ES-I3 (cell line): ENCODE data around the gene BUD13.
"Not testable (repeated sequence)": the region's sequence is repeated elsewhere in the genome, so short reads cannot be mapped to it uniquely, and the experiment has no call there.

ENCODE experiments used
- H3K36me3 ChIP-seq: 2 replicates; pipeline ENCODE4 v1.6.1; 2013; ENCODE audit warnings: mild to moderate bottlenecking, low read length, control low read depth, moderate library complexity; ENCODE audit not compliant: insufficient read depth
- H3K4me1 ChIP-seq: 2 replicates; pipeline ENCODE4 v1.6.1; 2013; ENCODE audit warnings: mild to moderate bottlenecking, control low read depth, low read length; ENCODE audit not compliant: insufficient read depth
- H3K9ac ChIP-seq: 2 replicates; pipeline ENCODE4 v1.6.1; 2013; ENCODE audit warnings: low read depth, mild to moderate bottlenecking, low read length, moderate library complexity
- H3K9me3 ChIP-seq: 2 replicates; pipeline ENCODE4 v1.6.1; 2013; ENCODE audit warnings: mild to moderate bottlenecking, low read length, moderate library complexity; ENCODE audit not compliant: control insufficient read depth, insufficient read depth

Gene BUD13

GRCh38 chr11:116787786-116788486, 15.1 kb upstream of the BUD13 start, which contains the start of gene ZPR1:
Gene ZPR1, minus strand, starts transcription at chr11:116788023. Its CDS starts 33 bp downstream, at chr11:116787990.
- Histone ChIP-seq H3K9ac (peak within 1 kb of the TSS; percentile 95), H3K9me3 (no peaks in the 10 kb centered on the region), H3K36me3 (peaks cover 23% of the 10 kb centered on the region), H3K4me1 (no peaks in the 10 kb centered on the region)

GRCh38 chr11:116787436-116787785, 14.6 kb upstream of the BUD13 start:
- H3K4me1 ChIP-seq: no peaks in the 10 kb centered on the region
- peaks cover 26% of the 10 kb centered on the region for H3K36me3 ChIP-seq
- no peaks in the 10 kb centered on the region for H3K9me3 ChIP-seq
- peak overlapping the region; percentile 95 for H3K9ac ChIP-seq

- no peaks in the 10 kb centered on the region for H3K4me1 ChIP-seq
- peaks cover 26% of the 10 kb centered on the region for H3K36me3 ChIP-seq
- peak overlapping the region; percentile 95 for H3K9ac ChIP-seq
- no peaks in the 10 kb centered on the region for H3K9me3 ChIP-seq
These were observed 14.2 kb upstream of the BUD13 start for GRCh38 chr11:116786966-116787365.

- no peaks in the 10 kb centered on the region for H3K4me1 ChIP-seq
- H3K9me3 ChIP-seq: no peaks in the 10 kb centered on the region
- no peak overlapping the region for H3K9ac ChIP-seq
- peaks cover 26% of the 10 kb centered on the region for H3K36me3 ChIP-seq
These were observed 13.5 kb upstream of the BUD13 start for GRCh38 chr11:116786326-116786725.

GRCh38 chr11:116782728-116783127, 9.9 kb upstream of the BUD13 start:
- no peaks in the 10 kb centered on the region for H3K9me3 ChIP-seq
- H3K9ac ChIP-seq: no peak overlapping the region
- peaks cover 40% of the 10 kb centered on the region for H3K36me3 ChIP-seq
- H3K4me1 ChIP-seq: no peaks in the 10 kb centered on the region

- Histone ChIP-seq H3K9ac (no peak overlapping the region), H3K4me1 (no peaks in the 10 kb centered on the region), H3K36me3 (peaks cover 25% of the 10 kb centered on the region), H3K9me3 (no peaks in the 10 kb centered on the region)
These were observed 5.8 kb upstream of the BUD13 start for GRCh38 chr11:116778556-116778955.

- Histone ChIP-seq H3K9me3 (no peaks in the 10 kb centered on the region), H3K9ac (no peak overlapping the region), H3K4me1 (no peaks in the 10 kb centered on the region), H3K36me3 (peaks cover 17% of the 10 kb centered on the region)
These were observed 4.3 kb upstream of the BUD13 start for GRCh38 chr11:116777056-116777455.

- Histone ChIP-seq H3K4me1 (peaks cover 3% of the 10 kb centered on the region; the same call in 1 of the 2 replicates), H3K36me3 (peaks cover 17% of the 10 kb centered on the region; the same call in 1 of the 2 replicates), H3K9me3 (no peaks in the 10 kb centered on the region), H3K9ac (no peak overlapping the region)
These were observed 3.8 kb upstream of the BUD13 start for GRCh38 chr11:116776522-116776984.

- no peak overlapping the region for H3K9ac ChIP-seq
- H3K9me3 ChIP-seq: no peaks in the 10 kb centered on the region
- H3K4me1 ChIP-seq: peaks cover 6% of the 10 kb centered on the region
- H3K36me3 ChIP-seq: peaks cover 17% of the 10 kb centered on the region; the same call in 1 of the 2 replicates
These were observed 3.2 kb upstream of the BUD13 start for GRCh38 chr11:116775975-116776374.

- peaks cover 17% of the 10 kb centered on the region; the same call in 1 of the 2 replicates for H3K36me3 ChIP-seq
- peaks cover 6% of the 10 kb centered on the region for H3K4me1 ChIP-seq
- no peak overlapping the region for H3K9ac ChIP-seq
- no peaks in the 10 kb centered on the region for H3K9me3 ChIP-seq
These were observed 1.9 kb upstream of the BUD13 start for GRCh38 chr11:116774661-116775060.

- Histone ChIP-seq H3K4me1 (peaks cover 6% of the 10 kb centered on the region), H3K36me3 (peaks cover 9% of the 10 kb centered on the region; the same call in 1 of the 2 replicates), H3K9ac (peak overlapping the region; percentile 98), H3K9me3 (no peaks in the 10 kb centered on the region)
These were observed 663 bp upstream of the BUD13 start for GRCh38 chr11:116773203-116774097.

- Histone ChIP-seq H3K9me3 (no peaks in the 10 kb centered on the region), H3K36me3 (peaks cover 3% of the 10 kb centered on the region; the same call in 1 of the 2 replicates), H3K9ac (peak overlapping the region; percentile 98), H3K4me1 (peaks cover 6% of the 10 kb centered on the region)
These were observed 852 bp downstream of the BUD13 start for GRCh38 chr11:116771935-116772334.

GRCh38 chr11:116762132-116762531, 10.7 kb downstream of the BUD13 start:
- Histone ChIP-seq H3K4me1 (no peaks in the 10 kb centered on the region), H3K9ac (no peak overlapping the region), H3K36me3 (peaks cover 19% of the 10 kb centered on the region), H3K9me3 (no peaks in the 10 kb centered on the region)

- peaks cover 20% of the 10 kb centered on the region for H3K36me3 ChIP-seq
- not testable (repeated sequence) for H3K4me1 ChIP-seq, H3K9me3 ChIP-seq, H3K9ac ChIP-seq
These were observed 16.7 kb downstream of the BUD13 start for GRCh38 chr11:116756044-116756443.
